Measurements from ENCODE around the gene LIN52.

DNA sequence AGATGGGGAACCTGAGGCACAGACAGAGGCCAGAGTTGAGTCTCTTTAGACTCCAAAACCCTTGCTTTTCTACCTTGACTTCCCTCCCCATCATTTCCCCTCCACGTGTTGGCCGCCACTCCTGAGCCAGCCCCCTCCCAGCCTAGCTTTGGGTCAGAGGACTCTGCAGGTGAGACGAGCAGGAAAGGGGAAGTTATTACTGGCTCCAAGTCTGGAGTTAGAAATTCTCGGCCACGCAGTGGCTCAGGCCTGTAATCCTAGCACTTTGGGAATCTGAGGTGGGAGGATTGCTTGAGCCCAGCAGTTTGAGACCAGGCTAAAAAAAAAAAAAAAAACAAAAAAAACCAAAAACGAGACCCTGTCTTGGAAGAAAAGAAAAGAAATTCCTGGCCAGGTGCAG lies 163.3 kb downstream of the LIN52 start:
- TF ChIP-seq, protein P1, sequence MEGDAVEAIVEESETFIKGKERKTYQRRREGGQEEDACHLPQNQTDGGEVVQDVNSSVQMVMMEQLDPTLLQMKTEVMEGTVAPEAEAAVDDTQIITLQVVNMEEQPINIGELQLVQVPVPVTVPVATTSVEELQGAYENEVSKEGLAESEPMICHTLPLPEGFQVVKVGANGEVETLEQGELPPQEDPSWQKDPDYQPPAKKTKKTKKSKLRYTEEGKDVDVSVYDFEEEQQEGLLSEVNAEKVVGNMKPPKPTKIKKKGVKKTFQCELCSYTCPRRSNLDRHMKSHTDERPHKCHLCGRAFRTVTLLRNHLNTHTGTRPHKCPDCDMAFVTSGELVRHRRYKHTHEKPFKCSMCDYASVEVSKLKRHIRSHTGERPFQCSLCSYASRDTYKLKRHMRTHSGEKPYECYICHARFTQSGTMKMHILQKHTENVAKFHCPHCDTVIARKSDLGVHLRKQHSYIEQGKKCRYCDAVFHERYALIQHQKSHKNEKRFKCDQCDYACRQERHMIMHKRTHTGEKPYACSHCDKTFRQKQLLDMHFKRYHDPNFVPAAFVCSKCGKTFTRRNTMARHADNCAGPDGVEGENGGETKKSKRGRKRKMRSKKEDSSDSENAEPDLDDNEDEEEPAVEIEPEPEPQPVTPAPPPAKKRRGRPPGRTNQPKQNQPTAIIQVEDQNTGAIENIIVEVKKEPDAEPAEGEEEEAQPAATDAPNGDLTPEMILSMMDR (conservative IDR thresholded peaks at IDR 0.05) = no peak
- TF ChIP-seq ZFX (IDR thresholded peaks at IDR 0.05) = no peak

Measured in C4-2B (cell line).